ENCODE results near the gene KIAA0232.

DNA sequence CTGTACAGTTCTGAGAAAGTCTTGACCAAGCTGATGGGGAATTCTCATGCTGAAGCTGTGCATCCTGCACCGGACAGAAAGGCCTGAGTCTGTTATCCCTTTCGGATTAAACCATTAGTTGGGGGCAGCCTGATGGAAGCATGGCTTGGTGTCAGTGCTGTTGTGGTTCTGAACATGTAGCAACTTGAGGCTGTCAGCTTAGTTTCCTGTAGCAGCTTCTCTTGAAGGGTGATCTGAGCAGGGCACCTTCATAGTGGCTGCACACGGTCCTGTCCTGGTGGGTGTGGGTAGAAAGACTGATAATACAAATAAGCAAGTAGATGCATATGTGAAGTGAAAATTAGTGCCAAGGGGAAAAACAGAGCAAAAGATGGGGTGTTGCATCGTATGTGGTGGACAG lies 11.7 kb downstream of the KIAA0232 start:
- TF ChIP-seq, protein P1, sequence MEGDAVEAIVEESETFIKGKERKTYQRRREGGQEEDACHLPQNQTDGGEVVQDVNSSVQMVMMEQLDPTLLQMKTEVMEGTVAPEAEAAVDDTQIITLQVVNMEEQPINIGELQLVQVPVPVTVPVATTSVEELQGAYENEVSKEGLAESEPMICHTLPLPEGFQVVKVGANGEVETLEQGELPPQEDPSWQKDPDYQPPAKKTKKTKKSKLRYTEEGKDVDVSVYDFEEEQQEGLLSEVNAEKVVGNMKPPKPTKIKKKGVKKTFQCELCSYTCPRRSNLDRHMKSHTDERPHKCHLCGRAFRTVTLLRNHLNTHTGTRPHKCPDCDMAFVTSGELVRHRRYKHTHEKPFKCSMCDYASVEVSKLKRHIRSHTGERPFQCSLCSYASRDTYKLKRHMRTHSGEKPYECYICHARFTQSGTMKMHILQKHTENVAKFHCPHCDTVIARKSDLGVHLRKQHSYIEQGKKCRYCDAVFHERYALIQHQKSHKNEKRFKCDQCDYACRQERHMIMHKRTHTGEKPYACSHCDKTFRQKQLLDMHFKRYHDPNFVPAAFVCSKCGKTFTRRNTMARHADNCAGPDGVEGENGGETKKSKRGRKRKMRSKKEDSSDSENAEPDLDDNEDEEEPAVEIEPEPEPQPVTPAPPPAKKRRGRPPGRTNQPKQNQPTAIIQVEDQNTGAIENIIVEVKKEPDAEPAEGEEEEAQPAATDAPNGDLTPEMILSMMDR (IDR thresholded peaks at IDR 0.05; ENCODE audit: low read length) = no peak
- no peak for TF ChIP-seq EZH2 (optimal IDR thresholded peaks at IDR 0.05; ENCODE audit: low read depth, low read length)
